NCI-H774 (cell line): Measurements from ENCODE around the gene TMX2.
A peak's percentile ranks its signal among the peaks of the same experiment; 100 is the strongest.
"Not testable (repeated sequence)": the region's sequence is repeated elsewhere in the genome, so short reads cannot be mapped to it uniquely, and the experiment has no call there.

Source experiments
- DNase-seq: peaks from one replicate; lab custom pipeline; 2025; lab: John Stamatoyannopoulos, UW

TMX2 gene

DNA sequence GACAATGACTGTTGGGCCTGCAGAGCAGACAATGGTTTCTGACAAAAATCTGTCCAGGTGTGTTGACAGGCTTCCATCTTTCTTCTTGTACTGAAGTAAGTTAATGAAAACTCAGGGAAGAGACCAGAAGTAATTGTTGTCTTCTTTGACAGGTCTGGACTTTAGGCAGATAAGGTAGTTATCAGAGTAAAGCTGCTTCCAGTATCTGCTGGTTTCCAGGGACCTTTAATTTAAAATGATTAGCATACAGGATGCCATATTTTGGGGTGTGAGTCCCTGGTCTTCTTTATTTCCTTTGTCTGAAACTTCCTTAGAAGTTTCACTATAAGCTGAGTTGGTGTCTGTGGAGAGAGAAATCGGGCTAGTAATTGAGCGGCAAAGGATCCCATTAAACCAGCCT lies 1.4 kb downstream of the TMX2 start:
- DNase-seq = no peak

DNA sequence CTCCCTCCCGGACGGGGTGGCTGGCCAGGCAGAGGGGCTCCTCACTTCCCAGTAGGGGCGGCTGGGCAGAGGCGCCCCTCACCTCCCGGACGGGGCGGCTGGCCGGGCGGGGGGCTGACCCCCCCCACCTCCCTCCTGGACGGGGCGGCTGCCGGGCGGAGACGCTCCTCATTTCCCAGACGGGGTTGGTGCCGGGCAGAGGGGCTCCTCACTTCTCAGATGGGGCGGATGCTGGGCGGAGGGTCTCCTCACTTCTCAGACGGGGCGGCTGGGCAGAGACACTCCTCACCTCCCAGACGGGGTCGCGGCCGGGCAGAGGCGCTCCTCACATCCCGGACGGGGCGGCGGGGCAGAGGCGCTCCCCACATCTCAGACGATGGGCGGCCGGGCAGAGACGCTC lies 4.3 kb downstream of the TMX2 start:
- DNase-seq = not testable (repeated sequence)

DNA sequence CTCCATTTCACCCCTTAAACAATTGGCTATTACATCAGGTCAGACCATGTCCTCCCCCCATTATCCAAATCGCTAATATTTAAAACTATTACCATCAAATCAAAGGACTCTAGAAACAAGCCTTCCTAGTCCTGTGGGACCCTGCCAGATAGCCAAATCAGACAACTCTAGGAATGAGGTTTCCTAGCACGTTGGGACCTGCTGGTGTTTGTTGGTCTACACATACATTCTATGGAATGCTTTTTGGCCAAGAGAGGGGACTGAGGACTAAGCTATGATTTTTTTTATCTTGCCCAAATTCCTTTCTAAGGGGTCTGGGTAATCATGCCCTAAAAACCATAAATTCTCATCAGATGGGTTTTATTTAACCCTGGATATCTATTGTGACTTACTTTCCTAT lies 14.8 kb downstream of the TMX2 start:
- no peak for DNase-seq

DNA sequence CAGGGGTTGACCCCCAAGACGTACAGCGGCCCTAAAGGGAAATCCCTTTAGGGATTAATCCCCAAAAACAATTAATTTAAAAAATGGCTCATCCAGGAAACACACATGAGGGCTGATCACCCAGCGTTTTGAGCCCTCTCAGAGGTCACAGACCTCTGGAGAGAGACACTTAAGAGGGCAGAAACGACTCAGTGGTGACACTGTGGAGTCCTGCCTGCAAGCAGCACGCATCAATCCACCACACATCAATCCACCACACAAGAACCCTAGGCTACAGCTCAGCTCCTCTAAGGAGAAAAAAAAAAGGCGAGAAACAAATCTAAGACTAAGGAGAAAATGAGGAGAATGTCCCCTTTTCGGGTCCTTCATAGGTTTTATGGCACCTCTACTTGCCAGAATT lies 16.4 kb downstream of the TMX2 start:
- DNase-seq = no peak

DNA sequence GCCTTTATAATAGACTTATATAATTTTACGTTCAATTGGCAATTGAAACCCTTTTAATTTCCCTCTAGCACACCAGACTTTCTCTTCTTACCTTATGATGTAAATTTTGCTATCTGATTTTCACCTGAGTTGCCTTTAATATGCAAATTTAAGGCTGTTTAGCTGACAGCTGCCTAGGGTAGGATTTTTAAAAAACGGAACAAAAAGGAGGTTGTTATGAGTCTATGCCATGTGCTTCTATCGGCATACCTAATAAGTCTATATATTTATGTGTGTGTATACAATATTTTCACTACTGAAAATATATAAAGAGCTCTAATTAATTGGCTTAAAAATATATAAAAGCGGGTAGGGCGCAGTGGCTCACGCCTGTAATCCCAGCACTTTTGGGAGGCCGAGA lies 17.1 kb downstream of the TMX2 start:
- DNase-seq = no peak

DNA sequence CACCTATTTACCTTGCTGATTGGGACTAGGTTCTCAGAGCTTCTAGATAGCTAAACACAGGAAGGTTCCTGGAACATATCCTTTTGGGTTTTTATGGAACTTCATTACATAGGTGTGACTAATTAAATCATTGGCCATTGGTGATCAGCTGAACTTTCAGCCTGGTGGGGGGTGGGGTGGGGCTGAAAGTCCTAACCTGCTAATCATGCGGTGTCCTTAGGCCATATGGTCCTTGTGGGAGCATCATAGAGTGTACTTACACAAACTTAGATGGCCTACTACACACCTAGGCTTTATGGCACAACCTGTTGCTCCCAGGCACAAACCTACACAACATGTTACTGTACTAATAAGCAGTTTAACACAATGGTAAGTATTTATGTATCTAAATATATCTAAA lies 20.3 kb downstream of the TMX2 start:
- no peak for DNase-seq

DNA sequence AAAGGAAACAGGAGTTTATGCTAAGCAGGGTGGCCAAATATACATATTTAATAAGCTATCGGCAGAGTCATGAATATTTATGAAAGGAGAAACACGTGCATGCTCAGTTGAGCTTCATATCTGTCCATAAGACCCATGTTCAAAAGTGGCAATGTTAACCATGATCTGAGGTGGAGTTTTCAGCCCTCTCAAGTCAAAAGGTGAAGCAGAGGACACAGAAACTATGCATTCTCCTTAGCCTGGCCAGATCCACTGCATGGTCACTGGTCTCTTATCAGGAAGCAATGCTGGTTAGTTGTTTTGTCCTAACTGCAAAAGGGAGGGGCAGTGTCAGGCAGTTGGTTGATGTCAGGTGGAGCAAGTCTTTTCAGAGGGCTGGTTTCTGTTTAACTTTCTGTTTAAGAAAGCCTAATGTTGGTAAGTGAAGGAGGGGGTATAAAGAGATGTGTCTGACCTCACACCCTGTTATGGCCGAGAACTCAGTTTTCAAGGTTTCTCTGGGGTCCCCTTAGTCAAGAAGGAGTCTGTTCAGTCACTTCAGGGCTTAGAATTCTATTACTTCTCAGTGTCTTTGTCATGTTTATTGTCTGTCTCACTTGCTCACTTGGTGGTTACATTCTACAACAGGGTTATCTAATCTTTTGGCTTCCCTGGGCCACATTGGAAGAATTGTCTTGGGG lies 23.4 kb downstream of the TMX2 start:
- DNase-seq = no peak

DNA sequence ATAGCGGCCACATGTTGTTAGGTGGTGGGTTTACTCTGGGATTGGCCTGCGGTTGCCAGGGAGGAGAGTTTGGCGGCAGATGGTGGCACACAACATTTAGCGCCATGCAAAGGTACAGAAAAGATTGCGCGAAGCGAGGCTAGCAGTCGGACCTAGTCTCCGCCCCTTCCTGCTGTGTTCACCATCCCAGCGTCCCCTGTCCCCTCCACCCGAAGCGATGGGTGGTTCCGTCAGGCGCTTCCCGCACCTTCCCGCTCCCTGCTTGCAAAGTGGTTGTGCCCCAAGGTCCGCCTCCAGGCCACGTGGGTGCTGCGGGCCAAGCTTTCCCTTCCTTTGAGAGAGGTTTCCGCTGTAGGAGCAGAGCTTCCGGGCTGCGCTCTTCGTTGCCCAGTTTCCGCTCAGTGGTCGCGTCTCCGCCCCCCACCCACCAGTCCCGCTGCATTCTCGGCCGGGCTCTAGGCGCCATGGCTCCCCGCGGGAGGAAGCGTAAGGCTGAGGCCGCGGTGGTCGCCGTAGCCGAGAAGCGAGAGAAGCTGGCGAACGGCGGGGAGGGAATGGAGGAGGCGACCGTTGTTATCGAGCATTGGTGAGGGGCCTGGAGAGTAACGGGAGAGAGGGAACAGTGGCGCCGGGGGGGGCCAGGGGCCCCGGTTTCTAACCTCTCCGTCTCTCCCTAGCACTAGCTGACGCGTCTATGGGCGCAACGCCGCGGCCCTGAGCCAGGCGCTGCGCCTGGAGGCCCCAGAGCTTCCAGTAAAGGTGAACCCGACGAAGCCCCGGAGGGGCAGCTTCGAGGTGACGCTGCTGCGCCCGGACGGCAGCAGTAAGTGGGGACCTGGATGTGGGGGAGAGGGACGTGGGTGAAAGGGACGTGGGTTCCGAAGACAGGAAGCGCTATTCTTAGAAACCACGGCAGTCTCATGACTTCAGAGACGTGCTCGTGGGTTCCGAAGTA lies 29.0 kb downstream of the TMX2 start, which contains the start of gene SELENOH:
TSS of gene SELENOH (plus strand) at position 360 of the 955 bp plus-strand sequence. CDS start at position 465, 105 bp downstream.
- peak; percentile 94 for DNase-seq

DNA sequence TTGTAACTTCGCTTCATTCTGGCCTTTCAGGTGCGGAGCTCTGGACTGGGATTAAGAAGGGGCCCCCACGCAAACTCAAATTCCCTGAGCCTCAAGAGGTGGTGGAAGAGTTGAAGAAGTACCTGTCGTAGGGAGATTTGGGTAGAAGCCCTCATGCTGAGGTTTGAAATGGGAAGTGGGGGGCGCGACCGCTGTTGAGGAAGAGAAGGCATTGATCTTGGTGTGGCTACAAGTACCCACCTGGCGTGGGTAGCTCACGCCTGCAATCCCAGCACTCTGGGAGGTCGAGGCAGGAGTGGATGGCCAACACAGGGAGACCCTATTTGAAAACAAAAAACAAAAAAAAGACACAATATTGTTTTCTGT lies 29.7 kb downstream of the TMX2 start:
- no peak for DNase-seq

DNA sequence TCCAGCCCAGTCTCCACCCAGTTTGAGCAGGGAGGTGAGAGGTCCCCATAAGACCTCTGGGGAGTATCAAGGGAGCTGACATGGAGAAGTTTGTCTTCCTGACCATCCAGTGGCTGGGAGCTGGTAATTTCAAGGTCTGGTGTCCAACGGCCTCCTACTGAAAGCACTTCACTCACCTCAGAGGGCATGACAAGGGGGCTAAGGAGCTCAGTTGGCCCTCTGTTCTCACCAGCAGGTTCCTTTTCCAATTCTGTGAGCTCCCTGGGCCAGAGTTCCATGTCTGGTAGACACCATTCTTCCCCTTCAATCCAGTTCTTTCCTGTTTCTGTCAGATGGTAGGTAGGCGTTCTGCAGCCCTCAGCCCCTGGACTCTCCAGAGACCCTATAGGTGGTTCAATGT lies 32.0 kb downstream of the TMX2 start:
- DNase-seq = no peak

DNA sequence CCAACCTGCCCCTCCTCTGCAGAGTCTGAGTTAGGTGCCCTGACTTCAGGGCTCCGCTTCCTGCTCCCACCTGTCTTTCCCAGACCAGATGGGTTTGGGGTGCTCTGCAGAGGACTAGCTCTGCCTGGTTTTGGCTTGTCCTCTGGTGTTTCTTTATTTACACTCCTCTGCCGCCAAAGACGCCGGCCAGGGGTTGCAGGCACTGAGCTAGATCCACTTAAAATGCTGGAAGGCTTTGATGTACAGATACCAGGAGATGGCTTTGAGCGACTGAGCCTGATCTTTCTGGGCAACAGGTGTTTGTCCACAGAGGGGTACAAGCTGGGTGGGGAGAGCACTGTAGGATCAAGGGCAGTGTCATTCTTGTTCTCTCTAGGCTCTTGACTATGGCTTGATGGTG lies 32.8 kb downstream of the TMX2 start:
- no peak for DNase-seq

DNA sequence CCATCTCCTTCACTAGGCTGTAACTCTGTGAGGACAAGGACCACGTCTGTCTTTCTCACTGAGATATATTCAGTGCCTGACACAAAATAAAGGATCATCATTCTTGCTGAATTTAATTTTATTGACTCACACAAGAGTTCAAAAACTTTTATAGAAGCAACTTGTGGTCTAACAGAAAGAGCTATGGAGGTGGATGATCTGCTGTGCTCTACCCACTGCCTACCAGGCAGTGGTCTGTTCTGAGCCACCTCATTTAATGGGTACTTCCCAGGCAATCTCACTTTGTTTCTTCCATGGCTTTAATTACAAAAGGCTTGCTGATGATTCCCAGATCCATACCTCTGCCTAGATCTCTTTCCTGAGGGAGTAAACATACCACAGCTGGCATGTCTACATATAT lies 34.5 kb downstream of the TMX2 start:
- no peak for DNase-seq

DNA sequence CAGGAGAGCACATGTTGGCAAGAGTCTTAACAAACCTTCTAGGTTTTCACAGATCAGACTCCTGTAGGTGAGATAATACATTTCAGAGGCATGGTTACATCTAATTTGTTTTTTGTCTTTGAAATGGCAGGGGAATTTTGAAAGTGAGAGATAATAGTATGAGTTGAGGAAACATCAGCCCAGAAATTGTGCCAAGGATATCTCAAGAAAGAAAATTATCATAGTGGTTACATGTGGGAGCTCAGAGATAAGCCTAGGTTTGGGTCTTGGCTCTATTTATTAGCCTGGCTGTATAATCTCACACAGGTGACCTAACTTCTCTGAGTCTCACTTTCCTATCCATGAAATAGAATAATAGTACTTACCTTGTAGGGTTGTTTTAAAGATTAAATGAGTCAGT lies 38.8 kb downstream of the TMX2 start:
- no peak for DNase-seq

DNA sequence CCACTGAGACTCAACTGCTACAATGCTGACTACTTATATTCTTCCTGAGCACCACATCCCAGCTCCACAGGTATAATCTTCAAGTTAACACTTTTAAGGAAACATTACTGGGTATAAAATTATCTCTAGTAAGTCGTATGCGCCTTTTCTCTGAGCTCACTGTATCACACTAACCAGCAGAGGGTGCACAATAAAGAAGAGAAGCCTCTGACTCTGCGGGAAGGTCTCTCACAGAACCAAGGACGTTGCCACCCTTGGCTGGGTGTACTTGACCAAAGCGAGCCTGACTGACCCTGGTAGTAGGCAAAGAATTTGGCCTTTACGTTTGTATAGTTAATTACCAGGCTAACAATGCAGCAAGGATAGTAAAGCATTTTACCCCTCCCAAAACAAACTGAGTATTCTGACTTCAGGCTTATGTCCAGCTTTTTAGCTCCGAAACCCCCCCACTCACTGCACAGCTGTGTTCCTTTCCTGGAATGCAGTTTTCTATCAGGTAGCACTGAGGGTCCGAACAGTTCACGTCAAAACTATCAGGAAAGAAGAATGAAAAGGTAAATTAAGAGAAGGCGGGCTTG lies 39.4 kb downstream of the TMX2 start, which contains the start of gene BTBD18:
TSS of gene BTBD18 (minus strand) at position 144 of the 578 bp plus-strand sequence. CDS start 631 bp downstream, outside the sequence.
- no peak for DNase-seq

DNA sequence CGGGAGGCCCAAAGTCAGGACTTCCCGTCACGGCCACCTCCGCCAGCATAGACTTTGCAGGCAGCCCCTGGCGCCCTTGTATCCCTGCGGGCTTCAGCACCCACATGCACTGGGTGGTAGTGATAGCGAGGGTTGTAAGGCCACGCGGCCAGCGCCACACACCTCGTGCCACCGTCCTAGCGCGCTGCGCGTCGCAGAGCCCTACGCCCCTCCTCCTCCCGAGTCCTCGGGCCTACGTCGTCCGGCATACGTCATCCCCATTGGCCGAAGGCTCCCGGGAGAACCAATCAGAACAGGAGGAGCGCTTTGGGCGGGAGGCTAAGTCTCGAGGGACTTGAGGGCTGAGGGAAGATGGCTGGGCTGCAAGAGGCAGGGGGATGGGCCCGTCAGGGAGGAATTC lies 40.6 kb downstream of the TMX2 start:
- DNase-seq = no peak

DNA sequence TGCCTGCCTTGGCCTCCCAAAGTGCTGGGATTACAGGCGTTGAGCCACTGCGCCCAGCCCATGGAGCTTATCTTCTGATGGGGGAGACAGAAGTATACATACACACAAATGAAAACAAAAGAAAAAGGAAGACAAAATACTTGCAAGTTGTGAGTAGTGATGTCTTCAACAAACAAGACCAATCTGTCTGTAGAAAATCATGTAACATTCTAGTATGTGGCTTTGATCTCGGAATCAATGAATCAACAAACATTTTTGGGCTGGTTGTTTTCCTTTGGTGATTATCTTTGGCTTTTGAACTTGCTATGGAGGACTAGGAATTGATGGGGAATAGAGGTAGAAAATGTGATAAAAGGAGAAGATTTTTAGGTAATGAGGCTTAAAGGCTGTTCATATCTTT lies 45.8 kb downstream of the TMX2 start:
- DNase-seq = no peak

DNA sequence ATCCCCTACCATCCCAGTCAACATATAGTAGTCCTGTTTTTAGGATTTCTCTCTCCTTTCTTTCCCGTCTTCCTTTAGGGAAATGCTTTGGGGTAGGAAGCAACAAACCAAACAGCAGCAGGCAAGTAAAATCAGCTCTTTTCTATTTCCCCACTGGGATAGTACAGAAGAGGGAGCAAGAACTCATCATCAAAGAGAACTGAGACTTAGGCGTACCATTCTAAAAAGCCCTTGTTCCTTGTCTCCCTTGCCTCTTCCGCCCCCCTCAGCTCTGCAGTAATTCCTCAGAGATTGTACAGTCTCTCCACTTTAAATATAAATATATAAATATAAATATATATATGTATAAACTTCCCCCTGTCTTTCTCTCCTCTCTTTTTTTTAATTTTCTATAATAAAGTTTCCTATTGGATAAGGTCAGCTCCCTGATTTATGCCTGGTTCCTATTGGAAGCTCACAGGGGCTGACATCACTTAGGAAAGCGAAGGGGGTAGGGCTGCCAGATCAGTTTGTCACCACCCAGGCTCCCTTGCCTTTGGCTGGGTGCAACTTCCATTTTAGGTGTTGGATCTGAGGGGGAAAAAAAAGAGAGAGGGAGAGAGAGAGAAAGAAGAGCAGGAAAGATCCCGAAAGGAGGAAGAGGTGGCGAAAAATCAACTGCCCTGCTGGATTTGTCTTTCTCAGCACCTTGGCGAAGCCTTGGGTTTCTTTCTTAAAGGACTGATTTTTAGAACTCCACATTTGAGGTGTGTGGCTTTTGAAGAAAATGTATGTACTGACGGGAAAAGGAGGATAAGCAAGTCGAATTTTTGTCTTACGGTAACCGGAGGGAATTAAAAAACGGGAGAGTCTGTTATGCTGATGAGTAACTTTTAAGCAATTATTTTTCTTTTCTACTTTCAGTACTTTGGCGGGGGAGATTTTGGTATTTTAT lies 49.2 kb downstream of the TMX2 start, which contains the start of gene CTNND1:
TSS of gene CTNND1 (plus strand) at position 502 of the 934 bp plus-strand sequence. CDS start 29,677 bp downstream, outside the sequence.
- peak; percentile 87 for DNase-seq

DNA sequence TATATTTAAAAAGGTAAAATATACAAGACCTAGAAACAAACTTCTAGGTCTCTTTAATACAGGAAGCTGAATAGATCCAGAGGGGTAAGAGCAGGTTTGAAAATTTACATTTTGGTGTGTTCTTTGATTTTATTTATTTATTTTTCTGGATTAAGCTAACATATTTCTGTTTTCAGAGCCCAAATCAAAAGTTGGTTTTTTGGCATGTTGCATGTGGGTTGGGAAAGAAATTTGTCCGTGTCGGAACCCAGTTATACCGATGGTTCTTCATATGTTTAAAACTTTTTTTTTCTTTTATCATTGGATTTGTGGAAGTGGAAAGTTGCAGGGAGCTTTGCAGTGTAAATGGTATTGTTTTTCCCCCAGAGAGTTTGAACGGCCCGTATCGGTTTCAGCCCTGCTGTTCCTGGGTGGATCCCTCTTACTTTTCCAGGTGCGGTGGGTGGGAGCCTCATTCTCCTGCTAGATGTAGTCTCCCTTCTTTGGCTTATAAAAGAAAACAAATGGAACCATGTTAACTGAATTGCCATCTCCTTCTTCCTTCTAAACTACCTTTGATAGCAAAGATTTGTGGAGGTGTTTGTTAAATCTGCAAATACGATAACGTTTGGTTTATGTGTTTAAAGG lies 50.0 kb downstream of the TMX2 start:
- no peak for DNase-seq

DNA sequence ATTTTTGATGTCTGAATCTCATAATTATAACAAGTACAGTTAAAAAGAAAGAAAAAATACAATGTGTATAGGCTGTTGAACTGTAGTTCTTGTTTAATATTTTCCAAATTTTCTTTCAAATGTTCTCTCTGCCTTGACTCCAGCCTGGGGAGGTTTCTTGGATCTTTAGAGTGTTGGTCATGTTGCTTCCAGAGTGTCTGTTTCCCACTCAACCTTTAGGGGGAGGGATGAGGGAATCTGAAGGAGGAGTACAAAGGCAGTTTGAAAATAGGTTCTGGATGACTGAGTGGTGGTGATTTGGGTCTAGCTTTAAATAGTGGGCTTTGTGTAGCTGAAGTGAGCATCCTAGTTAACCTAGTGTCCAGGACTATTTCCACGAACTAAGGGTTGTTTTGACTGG lies 51.2 kb downstream of the TMX2 start:
- DNase-seq = no peak

DNA sequence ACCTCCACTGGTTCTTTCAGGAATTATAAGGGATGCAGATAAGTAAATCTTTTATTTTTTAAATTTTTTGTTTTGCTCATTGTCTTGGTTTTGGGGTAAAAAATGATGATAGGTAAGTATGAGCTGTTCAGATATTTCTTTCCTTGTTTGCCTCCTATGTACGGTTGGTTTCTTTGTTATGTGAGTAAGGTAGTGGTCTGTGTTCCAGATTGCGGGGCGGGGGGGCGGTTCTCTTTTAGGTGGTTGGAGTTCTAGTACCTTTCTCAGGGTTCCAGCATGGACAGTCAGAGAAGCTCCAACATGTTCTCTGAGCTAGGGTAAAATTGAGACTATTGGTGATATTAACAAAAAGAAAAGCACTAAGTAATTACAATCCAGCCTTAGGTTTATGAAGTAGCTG lies 51.6 kb downstream of the TMX2 start:
- DNase-seq = no peak

DNA sequence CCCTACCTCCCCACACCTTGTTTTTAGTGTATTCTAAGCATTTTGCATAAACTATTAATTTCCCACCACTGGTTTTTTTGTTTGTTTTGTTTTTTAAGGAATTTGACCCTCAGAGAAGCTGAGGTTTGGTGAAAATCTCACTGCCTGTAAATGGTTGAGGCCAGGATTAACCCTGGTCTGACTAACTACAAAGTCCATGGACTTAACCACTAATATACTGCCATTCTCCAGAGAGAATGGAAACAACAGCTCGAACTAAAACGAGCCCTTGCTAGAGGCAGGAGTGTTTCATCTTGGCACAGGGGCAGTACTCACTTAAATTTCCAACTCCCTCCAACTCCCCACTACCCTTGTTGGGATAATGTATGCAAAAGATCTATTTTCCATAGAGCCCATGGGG lies 52.2 kb downstream of the TMX2 start:
- no peak for DNase-seq
